H1 (cell line): Measurements from ENCODE around the gene TOR4A. TPM values are rescaled to one million over a fixed set of nuclear protein-coding genes. Genes with fewer than 3 reads are reported as not detected.

Experiments used
- CTCF ChIA-PET: fragments of 300-600 bp; sonication (Branson Sonifier 250); formaldehyde crosslinking; loops from one replicate; lab custom pipeline; 2021; ENCODE audit not compliant: partially characterized antibody; lab: Charles Lee
- POLR2A ChIA-PET: fragments of 300-600 bp; sonication (Branson Sonifier 250); formaldehyde crosslinking; loops from one replicate; lab custom pipeline; 2021; ENCODE audit warnings: inconsistent platforms; ENCODE audit not compliant: partially characterized antibody; lab: Charles Lee
- DNase-seq, 2 experiments: peaks; one replicate each; pipeline versions ENCODE4 v3.0.0 to v3.0.0-alpha.2; 2010 to 2022; ENCODE audit warnings: low spot score in 2 of 2, low read depth in 1 of 2, mixed read lengths in 1 of 2
- FAIRE-seq: peaks from 2 replicates; lab custom pipeline; 2011; peaks lifted over from hg19 to GRCh38; lab: Jason Lieb, UNC
- H2AFZ ChIP-seq: 2 replicates; pipeline ENCODE4 v1.8.1; 2012; ENCODE audit warnings: low read length, inconsistent platforms
- H2AK5ac ChIP-seq: 2 replicates; pipeline ENCODE4 v1.6.1; 2013; ENCODE audit warnings: low read depth, low read length
- H2BK120ac ChIP-seq: replicated peaks from 2 replicates; pipeline ENCODE3; 2013; ENCODE audit warnings: low read depth, low read length, inconsistent platforms
- H2BK12ac ChIP-seq: 2 replicates; pipeline ENCODE4 v1.6.1; 2013; ENCODE audit warnings: low read depth, low read length
- H2BK15ac ChIP-seq: 2 replicates; pipeline ENCODE4 v1.6.1; 2013; ENCODE audit warnings: low read length
- H2BK20ac ChIP-seq: 2 replicates; pipeline ENCODE4 v1.6.1; 2013; ENCODE audit warnings: low read length
- H2BK5ac ChIP-seq: 2 replicates; pipeline ENCODE4 v1.6.1; 2013; ENCODE audit warnings: low read depth, low read length
- H3K14ac ChIP-seq: 2 replicates; pipeline ENCODE4 v1.6.1; 2013; ENCODE audit warnings: inconsistent platforms; ENCODE audit not compliant: insufficient read length
- H3K18ac ChIP-seq: 2 replicates; pipeline ENCODE4 v1.6.1; 2013; ENCODE audit warnings: low read length; ENCODE audit errors: extremely low read depth
- H3K23ac ChIP-seq: 2 replicates; pipeline ENCODE4 v1.6.1; 2013; ENCODE audit warnings: inconsistent platforms; ENCODE audit not compliant: insufficient read length
- H3K23me2 ChIP-seq: 2 replicates; pipeline ENCODE4 v1.6.1; 2013; ENCODE audit warnings: low read depth, low read length
- H3K27ac ChIP-seq: 2 replicates; pipeline ENCODE4 v1.6.1; 2011; ENCODE audit warnings: low read depth, low read length, inconsistent platforms
- H3K27me3 ChIP-seq, 4 experiments: replicated peaks in 1 of 4; 1 replicate in 1 of 4; 2 replicates in 3 of 4; pipeline versions ENCODE4 v1.6.1 to v1.8.1; 2011 to 2013; ENCODE audit warnings: low read length in 3 of 4, mild to moderate bottlenecking in 3 of 4, inconsistent platforms in 2 of 4, mixed read lengths in 2 of 4, moderate library complexity in 1 of 4; ENCODE audit not compliant: control insufficient read depth in 3 of 4, insufficient read depth in 3 of 4; ENCODE audit errors: extremely low read depth in 1 of 4
- H3K36me3 ChIP-seq, 4 experiments: 2 replicates each; pipeline versions ENCODE4 v1.6.1 to v1.8.1; 2011 to 2013; ENCODE audit warnings: mild to moderate bottlenecking in 4 of 4, low read length in 3 of 4, moderate library complexity in 2 of 4, control low read depth in 1 of 4, inconsistent platforms in 1 of 4; ENCODE audit not compliant: insufficient read depth in 4 of 4, control insufficient read depth in 2 of 4
- H3K4ac ChIP-seq: replicated peaks from 2 replicates; pipeline ENCODE3; 2013; ENCODE audit warnings: low read length, low read depth, mixed read lengths, inconsistent platforms; ENCODE audit not compliant: insufficient read length
- H3K4me1 ChIP-seq, 4 experiments: replicated peaks in 1 of 4; 1 replicate in 1 of 4; 2 replicates in 3 of 4; pipeline versions ENCODE4 v1.6.1 to v1.8.1; 2011 to 2013; ENCODE audit warnings: low read length in 3 of 4, inconsistent platforms in 2 of 4, mixed read lengths in 1 of 4; ENCODE audit not compliant: insufficient read depth in 4 of 4, control insufficient read depth in 3 of 4
- H3K4me2 ChIP-seq, 2 experiments: 2 replicates each; pipeline versions ENCODE4 v1.6.1 to v1.8.1; 2011 to 2013; ENCODE audit warnings: low read depth in 2 of 2, low read length in 2 of 2, control low read depth in 1 of 2, inconsistent platforms in 1 of 2, mild to moderate bottlenecking in 1 of 2; ENCODE audit not compliant: insufficient read depth in 1 of 2
- H3K4me3 ChIP-seq, 4 experiments: fragments of 200-600, 300-600 bp in 1 of 4; sonication (generic), shearing (Covaris generic), sonication (Bioruptor Twin) in 1 of 4; 2 replicates each; pipeline versions ENCODE4 v1.5.1 to v1.8.1; 2011 to 2016; ENCODE audit warnings: low read length in 4 of 4, low read depth in 3 of 4, control low read depth in 2 of 4, inconsistent platforms in 2 of 4, mild to moderate bottlenecking in 2 of 4, mixed read lengths in 1 of 4, moderate library complexity in 1 of 4; ENCODE audit not compliant: insufficient read depth in 2 of 4; ENCODE audit errors: extremely low read depth in 1 of 4
- H3K56ac ChIP-seq: replicated peaks from 2 replicates; pipeline ENCODE3; 2013; ENCODE audit warnings: low read depth, mild to moderate bottlenecking, mixed read lengths, low read length, inconsistent platforms; ENCODE audit not compliant: insufficient read length
- H3K79me1 ChIP-seq: 2 replicates; pipeline ENCODE4 v1.6.1; 2013; ENCODE audit warnings: low read depth, low read length, control low read depth
- H3K79me2 ChIP-seq, 2 experiments: 2 replicates each; pipeline versions ENCODE4 v1.6.1 to v1.8.1; 2012 to 2013; ENCODE audit warnings: low read length in 2 of 2, mild to moderate bottlenecking in 2 of 2, inconsistent platforms in 1 of 2; ENCODE audit not compliant: insufficient read depth in 2 of 2, control insufficient read depth in 1 of 2
- H3K9ac ChIP-seq, 4 experiments: replicated peaks in 1 of 4; 1 replicate in 1 of 4; 2 replicates in 3 of 4; pipeline versions ENCODE4 v1.6.1 to v1.8.1; 2011 to 2013; ENCODE audit warnings: low read depth in 3 of 4, low read length in 3 of 4, control low read depth in 2 of 4, mild to moderate bottlenecking in 2 of 4, moderate library complexity in 2 of 4, inconsistent platforms in 1 of 4; ENCODE audit errors: extremely low read depth in 1 of 4
- H3K9me3 ChIP-seq, 2 experiments: 2 replicates each; pipeline versions ENCODE4 v1.6.1 to v1.8.1; 2012 to 2013; ENCODE audit warnings: mild to moderate bottlenecking in 2 of 2, moderate library complexity in 2 of 2, control low read depth in 1 of 2, inconsistent platforms in 1 of 2, low read depth in 1 of 2, low read length in 1 of 2, mixed read lengths in 1 of 2; ENCODE audit not compliant: insufficient read depth in 2 of 2
- H4K20me1 ChIP-seq, 2 experiments: replicated peaks in 1 of 2; 2 replicates each; pipeline versions ENCODE3 to v1.8.1; 2011 to 2013; ENCODE audit warnings: inconsistent platforms in 2 of 2, low read length in 2 of 2, mild to moderate bottlenecking in 1 of 2; ENCODE audit not compliant: insufficient read depth in 2 of 2, control insufficient read depth in 1 of 2
- H4K5ac ChIP-seq: 2 replicates; pipeline ENCODE4 v1.6.1; 2013; ENCODE audit warnings: low read length, low read depth, mixed read lengths, inconsistent platforms; ENCODE audit not compliant: insufficient read length
- H4K8ac ChIP-seq: 2 replicates; pipeline ENCODE4 v1.8.0; 2013; ENCODE audit warnings: mild to moderate bottlenecking, moderate library complexity, low read length, inconsistent platforms; ENCODE audit not compliant: insufficient read depth; ENCODE audit errors: extremely low read depth
- H4K91ac ChIP-seq: replicated peaks from 2 replicates; pipeline ENCODE3; 2013; ENCODE audit warnings: low read length, mixed read lengths, inconsistent platforms; ENCODE audit not compliant: insufficient read length
- CBX8 ChIP-seq: fragments of 300-800, 300-1000 bp; sonication (generic); IDR thresholded peaks from 2 replicates; pipeline ENCODE4 v1.7.1; 2016; ENCODE audit warnings: low read depth, low read length, borderline replicate concordance
- CHD1 ChIP-seq: IDR thresholded peaks from 2 replicates; pipeline ENCODE4 v1.6.1; 2012; ENCODE audit warnings: low read depth, low read length, improper control_type of control experiment
- EGR1 ChIP-seq: IDR thresholded peaks from 2 replicates; pipeline ENCODE4 v1.6.1; 2011; ENCODE audit warnings: low read depth, low read length, borderline replicate concordance
- GTF2F1 ChIP-seq: IDR thresholded peaks from 2 replicates; pipeline ENCODE4 v1.6.1; 2012; ENCODE audit warnings: low read depth, low read length, improper control_type of control experiment, borderline replicate concordance
- NANOG ChIP-seq: IDR thresholded peaks from 2 replicates; pipeline ENCODE4 v1.6.1; 2011; ENCODE audit warnings: low read length, low read depth, mild to moderate bottlenecking, inconsistent platforms; ENCODE audit not compliant: insufficient read depth, poor library complexity, severe bottlenecking
- POLR2AphosphoS5 ChIP-seq: IDR thresholded peaks from 2 replicates; pipeline ENCODE4 v1.6.1; 2011; ENCODE audit warnings: low read depth, low read length
- SUZ12 ChIP-seq: fragments of 200-600 bp; sonication (generic); IDR thresholded peaks from 2 replicates; pipeline ENCODE4 v1.6.1; 2012; ENCODE audit warnings: mild to moderate bottlenecking, inconsistent platforms, low read length, moderate library complexity, mixed read lengths
- TAF1 ChIP-seq: IDR thresholded peaks from 2 replicates; pipeline ENCODE4 v1.6.1; 2011; ENCODE audit warnings: mild to moderate bottlenecking, low read depth, low read length
- USF2 ChIP-seq: IDR thresholded peaks from 2 replicates; pipeline ENCODE4 v1.6.1; 2011; ENCODE audit warnings: low read length, improper control_type of control experiment
- WGBS, 2 experiments: shearing (Covaris generic) in 1 of 2; methylation state at CpG; one replicate each; pipeline versions ENCODE4 v1.1.6 to v1.1.7; 2013 to 2015; ENCODE audit warnings: low lambda C conversion rate in 2 of 2, mixed read lengths in 2 of 2, inconsistent platforms in 1 of 2, low coverage in 1 of 2, missing lambda C conversion rate in 1 of 2; ENCODE audit not compliant: insufficient replicate concordance in 2 of 2, insufficient coverage in 1 of 2, insufficient read length in 1 of 2; ENCODE audit errors: extremely low coverage in 1 of 2, missing lambda C conversion rate in 1 of 2; 5-methylcytosine and 5-hydroxymethylcytosine counted together
- polyA plus RNA-seq, 7 experiments: library from polyadenylated mRNA; depleted of rRNA in 3 of 7; stranded (reverse) in 5 of 7; unstranded in 2 of 7; fragments of >200 nt in 5 of 7; fragments of 200-250 nt in 2 of 7; gene quantifications; 1 replicate in 5 of 7; 2 replicates in 1 of 7; 4 replicates in 1 of 7; pipeline versions ENCODE4 v1.2.1 to v1.2.3, GENCODE V29; 2011 to 2013; ENCODE audit warnings: missing spikeins in 2 of 7, mixed read lengths in 2 of 7
- total RNA-seq: library from RNA; stranded (reverse); fragmentation: NEBNext Ultra II Directional; extraction: Animal tissue kit (Norgen Biotek cat#: 25700); gene quantifications from 2 replicates; pipeline ENCODE4 v1.2.1, GENCODE V29; 2021

The TOR4A gene
- total and polyA plus RNA-seq, 2 of the 8 experiments (the other 6 are each of a cell fraction or from before 2014, with no cell fraction given), result 8.4 to 9.3 TPM

- peaks cover 0 to 26% (median 18%) of the 10 kb centered on the region in 4 experiments; a peak in 6 of 7 replicates for H3K4me1 ChIP-seq
- no peak overlapping the region for H3K4me3 ChIP-seq
- H3K79me1 ChIP-seq, result no peaks in the 10 kb centered on the region
- H4K8ac ChIP-seq, result no peak overlapping the region
- H2BK120ac ChIP-seq, result no peak overlapping the region
- WGBS, 2 experiments, result 84% methylated on average over 26 of the region's 28 CpGs; no CpG with 5 or more reads in 1 of the 2 experiments
- H3K79me2 ChIP-seq, result no peaks in the 10 kb centered on the region
- no peak overlapping the region for H3K14ac ChIP-seq
- no peak overlapping the region; the same call in 1 of the 2 replicates for H2BK15ac ChIP-seq
- no peak overlapping the region for H2BK12ac ChIP-seq
- H3K4me2 ChIP-seq, result no peak overlapping the region
- POLR2A ChIA-PET, result interaction anchor here (0.6 to 11.9 kb wide), 3 partner anchors 12 to 184 kb away, joined by 3 to 129 read pairs (median 6); partner anchors contain the start of genes NRARP and TOR4A
- 0 out of 2 replicates have a peak overlapping the region, but pooled peaks have one; percentile 21 for H2BK5ac ChIP-seq
- H3K9me3 ChIP-seq, result no peaks in the 10 kb centered on the region
- H3K36me3 ChIP-seq, result no peaks in the 10 kb centered on the region
- H2AK5ac ChIP-seq, result no peak overlapping the region
- no peak overlapping the region for H3K23ac ChIP-seq
- DNase-seq (no peak), FAIRE-seq (no peak)
- H3K4ac ChIP-seq, result no peak overlapping the region
- no peak overlapping the region for H2AFZ ChIP-seq
- H3K27me3 ChIP-seq, result peaks cover 0 to under 1% (median 0%) of the 10 kb centered on the region in 4 experiments; a peak in 1 of 7 replicates
- H3K18ac ChIP-seq, result no peak overlapping the region
- no peaks in the 10 kb centered on the region for H4K20me1 ChIP-seq
- no peak overlapping the region for H4K5ac ChIP-seq
- CTCF ChIA-PET, result interaction anchor here (0.7 to 1.5 kb wide), 4 partner anchors 9 to 244 kb away, joined by 3 to 8 read pairs (median 4); partner anchors contain the start of gene NRARP
- H3K27ac ChIP-seq, result no peak overlapping the region
- H2BK20ac ChIP-seq, result no peak overlapping the region
- no peaks in the 10 kb centered on the region; the same call in 1 of the 2 replicates for H3K23me2 ChIP-seq
- H4K91ac ChIP-seq, result no peak overlapping the region
- no peak overlapping the region for H3K9ac ChIP-seq
- H3K56ac ChIP-seq, result no peak overlapping the region
- TF ChIP-seq CHD1 (no peak), POLR2AphosphoS5 (no peak), TAF1 (no peak), GTF2F1 (no peak), SUZ12 (no peak), NANOG (no peak), USF2 (no peak), CBX8 (no peak), EGR1 (no peak)
Measured at GRCh38 chr9:137311986-137312851, 34.7 kb downstream of the TOR4A start.
